B cell (primary cell): ENCODE results near the gene AGAP1. TPM values are rescaled to one million over a fixed set of nuclear protein-coding genes. Genes with fewer than 3 reads are reported as not detected.

Experiments used
- ATAC-seq: fragments of 200-7000 bp; cut with Tn5 transposase; one replicate; pipeline ENCODE4 v1.10.0; 2021; ENCODE audit warnings: low read depth, mild to moderate bottlenecking, moderate number of reproducible peaks, moderate library complexity
- CTCF ChIA-PET: fragments of 350-600 bp; sonication (Branson Sonifier 250); formaldehyde crosslinking; loops from one replicate; lab custom pipeline; 2021; ENCODE audit warnings: antibody characterized with exemption, inconsistent platforms; lab: Charles Lee
- POLR2A ChIA-PET: fragments of 350-600 bp; sonication (Branson Sonifier 250); formaldehyde crosslinking; loops from one replicate; lab custom pipeline; 2021; ENCODE audit warnings: antibody characterized with exemption; lab: Charles Lee
- DNase-seq: peaks from one replicate; pipeline ENCODE4 v3.0.0; 2013
- H2AFZ ChIP-seq: 2 replicates; pipeline ENCODE4 v1.6.1; 2012; ENCODE audit warnings: mild to moderate bottlenecking, low read depth, low read length; ENCODE audit not compliant: insufficient read depth, poor library complexity, severe bottlenecking
- H3K27ac ChIP-seq, 2 donors: 1 replicate in 1 of 2; 2 replicates in 1 of 2; pipeline ENCODE4 v1.5.1; 2012 to 2013; ENCODE audit warnings: low read length in 2 of 2, mild to moderate bottlenecking in 2 of 2, moderate library complexity in 1 of 2
- H3K27me3 ChIP-seq, 4 experiments: fragments of 200-600 bp in 1 of 4; sonication (generic) in 1 of 4; replicated peaks in 1 of 4; 1 replicate in 2 of 4; 2 replicates in 2 of 4; pipeline versions ENCODE4 v1.6.1 to v1.7.0; 2013 to 2016; ENCODE audit warnings: low read length in 3 of 4, mild to moderate bottlenecking in 2 of 4, mixed read lengths in 1 of 4, moderate library complexity in 1 of 4; ENCODE audit not compliant: insufficient read depth in 4 of 4, control insufficient read depth in 3 of 4; ENCODE audit errors: control extremely low read depth in 1 of 4
- H3K36me3 ChIP-seq, 2 experiments: replicated peaks in 1 of 2; 1 replicate in 1 of 2; 2 replicates in 1 of 2; pipeline versions ENCODE4 v1.6.1 to v1.7.1; 2013; ENCODE audit warnings: low read length in 1 of 2; ENCODE audit not compliant: insufficient read depth in 2 of 2, control insufficient read depth in 1 of 2; ENCODE audit errors: control extremely low read depth in 1 of 2, extremely low read depth in 1 of 2
- H3K4me1 ChIP-seq, 2 donors: fragments of 200-600 bp in 1 of 2; sonication (generic) in 1 of 2; 1 replicate in 1 of 2; 2 replicates in 1 of 2; pipeline versions ENCODE4 v1.5.1 to v1.6.1; 2013 to 2017; ENCODE audit warnings: low read length in 2 of 2; ENCODE audit not compliant: control insufficient read depth in 2 of 2, insufficient read depth in 2 of 2
- H3K4me2 ChIP-seq: replicated peaks from 2 replicates; pipeline ENCODE3; 2012; ENCODE audit warnings: mild to moderate bottlenecking, low read depth, low read length; ENCODE audit not compliant: poor library complexity, severe bottlenecking
- H3K4me3 ChIP-seq, 5 experiments: fragments of 200-600 bp in 1 of 5; sonication (generic) in 1 of 5; 1 replicate in 3 of 5; 2 replicates in 2 of 5; pipeline versions ENCODE4 v1.5.1 to v1.7.0; 2011 to 2016; ENCODE audit warnings: low read length in 4 of 5, mild to moderate bottlenecking in 4 of 5, low read depth in 2 of 5, control low read depth in 1 of 5, moderate library complexity in 1 of 5; ENCODE audit not compliant: insufficient read depth in 1 of 5; ENCODE audit errors: control extremely low read depth in 1 of 5, extremely low read depth in 1 of 5
- H3K79me2 ChIP-seq: fragments of 200-600 bp; sonication (generic); one replicate; pipeline ENCODE4 v1.6.0; 2016; ENCODE audit warnings: low read length; ENCODE audit not compliant: control insufficient read depth, insufficient read depth
- H3K9ac ChIP-seq: fragments of 200-600 bp; sonication (generic); 2 replicates; pipeline ENCODE4 v1.6.1; 2017; ENCODE audit warnings: mild to moderate bottlenecking, low read length, moderate library complexity
- H3K9me3 ChIP-seq, 3 donors: one replicate each; pipeline versions ENCODE4 v1.6.1 to v1.7.1; 2013; ENCODE audit warnings: low read length in 2 of 3; ENCODE audit not compliant: control insufficient read depth in 2 of 3, insufficient read depth in 1 of 3; ENCODE audit errors: control extremely low read depth in 1 of 3
- H4K20me1 ChIP-seq: 2 replicates; pipeline ENCODE4 v1.6.0; 2012; ENCODE audit warnings: mild to moderate bottlenecking, low read length; ENCODE audit not compliant: insufficient read depth, control insufficient read depth, poor library complexity, severe bottlenecking
- H3K27ac Mint-ChIP-seq: one replicate; pipeline ENCODE4 v1.8.0; 2021; ENCODE audit warnings: mixed read lengths
- H3K27me3 Mint-ChIP-seq: one replicate; pipeline ENCODE4 v1.8.0; 2021; ENCODE audit warnings: mixed read lengths
- H3K4me1 Mint-ChIP-seq: one replicate; pipeline ENCODE4 v1.8.0; 2021; ENCODE audit warnings: mixed read lengths
- H3K4me3 Mint-ChIP-seq: one replicate; pipeline ENCODE4 v1.8.0; 2021; ENCODE audit warnings: mixed read lengths
- H3K9me3 Mint-ChIP-seq: one replicate; pipeline ENCODE4 v1.8.0; 2022; ENCODE audit warnings: mixed read lengths; ENCODE audit not compliant: insufficient read depth
- CTCF ChIP-seq: fragments of 200-600 bp; IDR thresholded peaks from one replicate; pipeline ENCODE4 v1.8.0; 2022; ENCODE audit warnings: antibody characterized with exemption, mild to moderate bottlenecking
- EZH2 ChIP-seq: IDR thresholded peaks from 2 replicates; pipeline ENCODE4 v1.6.1; 2012; ENCODE audit warnings: borderline replicate concordance, low read depth, mild to moderate bottlenecking, moderate library complexity, low read length; ENCODE audit not compliant: insufficient read depth, poor library complexity, severe bottlenecking
- WGBS: methylation state at CpG from one replicate; pipeline ENCODE4 v1.1.5; 2013; ENCODE audit warnings: missing lambda C conversion rate; ENCODE audit not compliant: insufficient coverage; 5-methylcytosine and 5-hydroxymethylcytosine counted together
- intact Hi-C: fragments of 100-400 bp; cut with micrococcal nuclease; formaldehyde crosslinking; loops from one replicate; pipeline ENCODE4 v1.10.0; 2022
- polyA plus RNA-seq: library from polyadenylated mRNA; depleted of rRNA; stranded (reverse); fragments of >200 nt; gene quantifications from 2 replicates; pipeline ENCODE4 v1.2.3, GENCODE V29; 2012
- total RNA-seq, 2 donors: library from RNA; stranded (reverse); fragments of 120-200 nt in 1 of 2; gene quantifications; 1 replicate in 1 of 2; 2 replicates in 1 of 2; pipeline versions ENCODE4 v1.2.3 to v1.2.4, GENCODE V29; 2013 to 2022

AGAP1 gene
- total and polyA plus RNA-seq, 2 donors (not counting 1 experiment from before 2014, with no cell fraction given) = 0.01 TPM; not detected in 1

- Histone ChIP-seq H3K27me3 (peaks cover 0 to 28% (median 14%) of the 10 kb centered on the region in 4 experiments), H2AFZ (no peak overlapping the region), H3K4me1 (no peaks in the 10 kb centered on the region), H3K27ac (no peak overlapping the region), H3K4me3 (no peak overlapping the region), H4K20me1 (no peaks in the 10 kb centered on the region), H3K9me3 (peaks cover 0 to 2% (median 0%) of the 10 kb centered on the region in 3 donors), H3K36me3 (no peaks in the 10 kb centered on the region), H3K79me2 (no peaks in the 10 kb centered on the region), H3K9ac (no peak overlapping the region), H3K4me2 (no peak overlapping the region)
- ChIA-PET POLR2A (no interaction called here), CTCF (no interaction called here)
- no peak for TF ChIP-seq EZH2
- no peak for TF ChIP-seq CTCF
- H3K4me1 Mint-ChIP-seq = peaks cover 7% of the 10 kb centered on the region
- no peaks in the 10 kb centered on the region for H3K9me3 Mint-ChIP-seq
- peaks cover 63% of the 10 kb centered on the region for H3K27me3 Mint-ChIP-seq
- intact Hi-C loops = no loop called here
- no peak overlapping the region for H3K27ac Mint-ChIP-seq
- no peak for ATAC-seq
- DNase-seq = no peak
- WGBS = 83% methylated on average over 8 of the region's 9 CpGs
- H3K4me3 Mint-ChIP-seq = no peak overlapping the region
Observed at GRCh38 chr2:235498541-235498940, 4.7 kb downstream of the AGAP1 start.

- Histone ChIP-seq H2AFZ (no peak overlapping the region), H3K27ac (no peak overlapping the region), H3K4me1 (no peaks in the 10 kb centered on the region), H3K36me3 (no peaks in the 10 kb centered on the region), H4K20me1 (no peaks in the 10 kb centered on the region), H3K9me3 (peaks cover 0 to 2% (median 0%) of the 10 kb centered on the region in 3 donors), H3K27me3 (peaks cover 0 to 29% (median 14%) of the 10 kb centered on the region in 4 experiments), H3K4me2 (no peak overlapping the region), H3K9ac (no peak overlapping the region), H3K4me3 (no peak overlapping the region), H3K79me2 (no peaks in the 10 kb centered on the region)
- Mint-ChIP-seq H3K27ac (no peak overlapping the region), H3K4me3 (no peak overlapping the region), H3K9me3 (no peaks in the 10 kb centered on the region), H3K27me3 (peaks cover 65% of the 10 kb centered on the region), H3K4me1 (peaks cover 7% of the 10 kb centered on the region)
- intact Hi-C loops = no loop called here
- 92% methylated on average over 21 of the region's 24 CpGs for WGBS
- TF ChIP-seq EZH2 (no peak), CTCF (no peak)
- POLR2A ChIA-PET = no interaction called here
- no peak for ATAC-seq
- no peak for DNase-seq
- CTCF ChIA-PET = no interaction called here
Observed at GRCh38 chr2:235498946-235499812, 5.3 kb downstream of the AGAP1 start.
